Measurements from ENCODE around the gene UBXN10.
"Not testable (repeated sequence)": the region's sequence is repeated elsewhere in the genome, so short reads cannot be mapped to it uniquely, and the experiment has no call there.

The UBXN10 gene

DNA sequence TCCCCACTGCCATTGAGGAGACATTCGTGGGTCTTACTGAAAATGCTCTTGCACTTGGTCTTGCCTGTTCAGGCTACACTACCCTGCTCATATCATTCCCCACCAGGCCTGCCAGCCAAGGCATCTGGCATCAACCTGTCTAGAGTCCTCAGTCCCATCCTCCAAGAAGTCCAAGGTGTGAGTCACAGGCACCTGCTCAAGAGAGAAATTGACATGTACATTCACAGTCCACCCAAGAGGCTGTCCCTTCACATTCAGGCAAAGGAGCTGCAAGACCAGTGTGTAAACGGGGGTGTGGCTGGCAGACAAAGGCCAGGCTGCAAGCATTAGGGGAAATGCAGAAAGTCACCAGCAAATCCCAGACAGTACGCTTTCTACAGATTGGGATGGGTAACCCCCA, 13.5 kb downstream of the UBXN10 start:
- no peak for DNase-seq

DNA sequence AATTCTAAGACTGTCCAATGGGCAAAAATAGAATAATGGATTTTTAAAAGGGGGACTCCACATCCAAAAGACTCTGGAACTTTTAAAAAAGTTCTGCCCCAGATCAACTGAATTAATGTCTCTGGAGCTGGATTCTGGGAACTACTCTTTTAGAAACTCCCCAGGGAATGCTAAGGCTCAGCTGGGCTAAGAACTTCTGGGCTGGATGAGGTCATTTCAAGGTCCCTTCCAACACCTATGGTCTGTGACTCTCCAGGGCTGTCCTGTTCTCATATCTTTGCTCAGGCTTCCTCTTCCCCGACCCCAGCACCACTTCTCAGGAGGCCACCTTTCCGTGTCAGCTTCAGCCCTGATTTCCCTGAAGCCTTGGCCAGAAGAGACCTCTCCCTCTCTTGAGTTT, 13.9 kb downstream of the UBXN10 start:
- no peak for DNase-seq

DNA sequence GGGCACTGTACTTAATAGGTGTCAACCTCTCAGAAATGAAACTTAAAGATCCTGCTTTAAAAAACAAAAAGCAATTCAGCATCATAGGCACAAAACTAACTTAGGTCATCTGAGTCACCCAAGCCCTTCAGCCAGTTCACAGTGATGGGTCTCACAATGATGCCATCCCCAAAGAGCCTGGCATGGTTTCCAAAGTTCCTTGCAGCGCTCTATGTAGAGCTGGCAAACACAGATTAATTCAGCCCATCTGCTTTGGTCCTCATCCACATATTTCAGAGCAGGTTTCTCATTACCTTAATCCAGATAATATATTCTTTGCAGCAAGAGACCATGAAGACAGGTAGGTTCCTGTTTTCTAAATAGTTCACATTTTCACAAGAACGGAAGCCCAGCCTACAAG, 15.1 kb downstream of the UBXN10 start:
- no peak for DNase-seq

DNA sequence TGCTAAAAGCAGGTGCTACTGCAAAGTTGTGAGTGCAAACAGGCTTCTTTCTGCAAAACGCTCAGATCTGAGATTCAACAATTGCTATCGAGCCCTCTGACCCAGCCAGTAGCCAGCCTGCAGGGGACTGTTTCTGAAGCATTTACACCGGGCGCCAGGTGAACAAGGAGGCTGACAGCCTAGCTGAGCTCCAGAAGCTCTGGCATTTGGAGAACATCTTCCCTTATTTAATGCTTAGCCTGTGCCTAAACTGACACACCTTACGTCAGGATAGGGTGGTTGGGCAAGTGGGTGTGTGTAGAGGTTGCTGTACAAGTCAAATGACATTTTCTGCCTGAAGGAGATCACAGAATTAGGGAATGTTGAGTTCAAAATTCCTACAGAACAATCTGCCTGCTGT, 16.3 kb downstream of the UBXN10 start:
- DNase-seq, result no peak

DNA sequence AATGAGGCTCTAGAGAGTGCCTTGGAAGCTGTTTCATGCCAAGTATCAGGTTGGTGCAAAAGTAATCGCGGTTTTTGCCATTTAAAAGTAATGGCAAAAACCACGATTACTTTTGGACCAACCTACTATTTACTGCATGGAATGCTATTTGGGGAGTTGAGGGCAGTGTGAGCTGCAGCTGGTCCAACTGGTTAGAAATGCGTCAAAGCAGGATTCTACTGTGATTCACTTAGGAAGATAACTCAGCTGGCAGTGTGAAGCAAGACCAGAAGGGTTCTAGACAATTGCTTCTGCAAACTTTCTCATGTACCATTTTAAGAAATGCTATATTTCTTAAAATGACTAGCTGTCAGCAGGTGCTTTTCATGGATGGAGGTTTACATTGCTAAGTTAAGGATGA, 21.6 kb downstream of the UBXN10 start:
- no peak for DNase-seq

DNA sequence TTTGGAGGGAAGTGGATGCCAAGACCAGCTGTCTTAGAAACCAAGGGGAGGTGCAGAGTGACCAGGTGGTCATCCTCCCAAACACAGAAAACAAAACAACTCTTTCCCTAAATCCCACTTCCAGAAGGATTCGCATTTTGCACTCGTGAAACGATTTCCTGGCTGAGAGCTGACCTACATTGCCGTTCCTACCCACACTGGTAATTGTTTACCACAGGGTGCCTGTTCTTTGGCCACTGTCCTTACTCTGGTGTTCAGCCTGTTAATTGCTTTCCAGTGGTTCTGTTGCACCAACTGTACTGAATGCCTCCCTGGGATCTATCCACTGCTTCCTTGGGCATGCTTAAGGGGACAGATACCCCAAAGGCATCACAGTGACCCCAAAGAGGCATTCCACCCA, 23.6 kb downstream of the UBXN10 start:
- DNase-seq, result no peak

DNA sequence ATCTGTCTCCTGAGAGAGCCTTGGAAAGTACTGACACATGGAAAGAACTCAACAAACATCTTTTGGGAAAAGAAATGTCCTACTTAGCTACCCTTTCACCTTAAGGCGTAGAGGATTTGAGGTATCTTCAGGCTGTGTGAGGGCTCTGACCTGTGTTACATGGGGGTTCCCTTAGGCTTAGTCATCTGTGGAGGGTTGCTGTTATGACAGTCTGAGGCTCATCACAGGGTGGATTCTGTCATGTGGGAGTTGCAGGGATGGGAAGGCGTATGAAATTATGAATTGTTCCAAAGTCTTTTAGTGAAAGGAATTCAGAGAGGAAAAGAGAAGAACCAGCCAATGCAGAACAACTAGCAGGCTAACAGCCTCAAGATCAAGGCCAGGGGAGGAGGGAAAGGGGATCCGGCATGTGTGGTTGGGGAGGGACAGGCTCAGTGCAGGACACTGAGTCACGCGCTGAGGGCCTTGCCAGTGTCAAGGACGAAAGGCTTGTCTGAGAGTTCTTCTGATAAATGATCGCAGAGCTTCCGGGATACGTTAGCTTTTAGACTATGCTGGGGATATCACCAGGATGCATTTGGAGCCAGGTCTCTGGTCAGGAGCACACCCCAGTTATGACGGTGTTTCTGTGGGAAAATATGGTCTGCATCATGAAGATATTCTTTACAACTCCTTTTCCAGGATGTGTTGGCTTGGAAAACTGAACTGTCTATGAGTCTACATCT, 25.0 kb downstream of the UBXN10 start:
- DNase-seq, result no peak

DNA sequence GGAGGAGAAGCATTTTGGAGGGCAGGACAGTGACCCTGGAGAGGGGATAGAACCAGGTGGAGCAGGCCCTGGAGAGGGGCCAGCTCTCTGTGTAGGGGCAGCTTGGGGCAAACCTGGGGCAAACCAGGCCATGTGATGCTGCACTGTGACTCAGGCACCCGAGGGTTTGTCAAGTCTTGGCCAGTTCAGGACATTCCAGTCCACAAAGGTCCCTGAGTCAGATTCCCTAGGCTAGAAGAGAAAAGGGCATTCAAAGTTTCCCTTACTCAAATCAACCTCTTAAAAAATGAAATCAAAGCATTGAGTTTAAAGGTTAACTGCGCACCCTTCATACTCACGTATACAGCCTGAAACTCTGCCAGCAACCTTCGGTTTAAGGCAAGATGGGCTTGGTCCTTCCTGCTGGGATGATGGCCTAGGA, 25.6 kb downstream of the UBXN10 start:
- DNase-seq, result no peak

DNA sequence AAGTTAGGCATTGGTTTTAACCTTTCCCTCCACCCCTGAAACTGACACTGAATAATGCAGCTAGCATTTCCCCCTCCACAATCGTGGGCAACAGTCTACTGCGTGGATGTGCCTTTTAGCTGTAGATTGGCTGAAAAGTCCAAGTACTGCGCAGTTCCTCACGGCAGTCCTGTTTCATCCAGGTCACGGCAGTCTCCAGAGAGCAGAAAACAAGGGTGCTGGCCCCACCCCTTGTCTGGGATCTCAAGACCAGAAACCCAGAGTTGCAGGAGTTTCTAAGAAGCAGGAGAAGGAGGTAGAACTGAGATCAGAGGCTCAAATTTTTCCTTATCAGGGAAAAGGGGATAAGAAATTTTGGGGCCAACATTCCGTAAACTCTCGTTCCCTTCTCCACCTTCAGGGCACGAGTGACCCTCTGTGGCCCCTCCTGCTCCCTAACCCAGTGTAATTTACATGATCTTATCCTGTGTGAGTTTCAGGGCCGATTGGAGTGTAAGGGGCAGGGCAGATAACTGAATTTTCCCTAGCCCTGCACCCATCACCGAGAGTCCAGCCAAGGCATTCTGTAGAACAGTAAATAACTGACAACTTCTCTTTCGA, 26.3 kb downstream of the UBXN10 start:
- no peak for DNase-seq

DNA sequence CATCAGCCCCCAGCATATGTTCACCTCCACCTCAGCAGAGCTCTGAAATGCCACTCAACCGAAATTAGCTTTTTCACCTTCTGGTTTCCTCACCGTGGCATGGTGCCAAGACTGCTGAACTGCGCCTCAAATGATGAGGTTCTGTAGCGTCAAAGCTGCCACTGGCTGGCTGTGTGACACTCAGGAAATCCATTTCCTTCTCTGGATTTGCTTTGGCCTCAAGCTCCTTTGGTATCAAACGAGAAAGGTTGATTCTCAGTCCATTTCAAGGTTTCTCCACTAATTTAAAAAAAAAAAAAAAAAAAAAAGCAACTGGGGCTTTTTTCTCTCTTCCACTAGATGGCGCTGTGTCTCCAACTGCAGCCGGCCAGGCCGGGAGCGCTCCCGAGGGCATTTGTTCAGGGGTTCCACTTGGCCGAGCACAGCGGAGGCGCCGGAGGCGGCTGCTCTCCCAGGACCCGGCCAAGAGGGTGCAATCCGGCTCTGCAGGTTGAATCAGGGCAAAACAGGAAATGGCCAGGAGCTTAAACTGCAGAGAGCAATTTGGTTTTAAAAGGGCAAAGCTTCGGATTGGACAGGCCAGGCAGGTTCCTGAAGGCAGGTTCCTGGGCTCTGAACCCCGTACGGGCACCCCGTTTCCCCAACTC, 26.9 kb downstream of the UBXN10 start:
- peak in 38 of 56 donors; percentile 5 to 66 (median 33) for DNase-seq

DNA sequence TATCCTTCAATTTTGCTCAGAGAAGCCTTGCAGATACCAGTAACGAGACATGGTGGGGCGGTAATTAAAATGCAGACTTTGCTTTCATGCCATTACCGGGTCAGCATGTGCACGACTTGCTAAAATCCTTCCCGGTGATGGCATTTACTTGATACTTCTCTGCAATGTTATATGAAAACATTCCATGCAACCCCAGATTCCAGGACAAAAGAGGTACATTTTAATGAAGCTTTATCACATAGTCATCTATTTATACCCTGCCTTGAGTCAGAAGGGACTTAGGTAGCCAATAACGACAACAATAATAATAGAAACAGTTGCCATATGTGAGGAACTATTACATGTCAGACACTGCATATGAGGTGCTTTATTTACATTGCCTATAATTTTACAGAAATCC, 29.8 kb downstream of the UBXN10 start:
- no peak for DNase-seq

DNA sequence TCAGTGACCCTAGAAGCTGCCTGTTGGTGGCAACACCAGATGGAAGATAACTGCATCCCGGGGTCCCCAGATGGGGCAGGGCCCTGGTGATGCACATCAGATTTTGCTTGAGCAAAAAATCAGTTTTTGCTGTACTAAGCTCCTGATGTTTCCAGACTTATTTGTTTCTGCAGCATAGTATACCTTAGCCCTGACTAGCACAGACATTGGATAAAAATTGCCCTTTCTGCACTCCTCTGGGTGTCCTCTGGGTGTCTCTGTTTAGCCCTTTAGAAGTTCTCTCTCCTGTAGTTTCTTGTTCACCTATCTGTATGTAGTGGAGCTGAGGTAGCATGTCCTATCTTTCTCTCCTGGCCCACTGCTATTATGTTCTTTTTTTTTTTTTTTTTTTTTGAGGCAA, 30.7 kb downstream of the UBXN10 start:
- DNase-seq, result no peak

DNA sequence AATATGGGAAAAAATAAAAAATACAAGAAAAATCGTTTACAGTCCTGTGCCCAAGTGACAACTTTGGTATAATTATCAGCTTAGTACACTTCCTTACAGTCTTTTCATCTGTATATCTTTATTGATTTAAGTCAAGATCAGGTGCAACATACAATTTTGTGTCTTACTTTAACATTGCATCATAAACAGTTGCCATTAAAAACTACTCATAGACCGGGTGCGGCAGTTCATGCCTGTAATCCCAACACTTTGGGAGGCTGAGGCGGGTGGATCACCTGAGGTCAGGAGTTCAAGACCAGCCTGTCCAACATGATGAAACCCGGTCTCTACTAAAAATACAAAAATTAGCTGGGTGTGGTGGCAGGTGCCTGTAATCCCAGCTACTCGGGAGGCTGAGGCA, 33.2 kb downstream of the UBXN10 start:
- not testable (repeated sequence) for DNase-seq

DNA sequence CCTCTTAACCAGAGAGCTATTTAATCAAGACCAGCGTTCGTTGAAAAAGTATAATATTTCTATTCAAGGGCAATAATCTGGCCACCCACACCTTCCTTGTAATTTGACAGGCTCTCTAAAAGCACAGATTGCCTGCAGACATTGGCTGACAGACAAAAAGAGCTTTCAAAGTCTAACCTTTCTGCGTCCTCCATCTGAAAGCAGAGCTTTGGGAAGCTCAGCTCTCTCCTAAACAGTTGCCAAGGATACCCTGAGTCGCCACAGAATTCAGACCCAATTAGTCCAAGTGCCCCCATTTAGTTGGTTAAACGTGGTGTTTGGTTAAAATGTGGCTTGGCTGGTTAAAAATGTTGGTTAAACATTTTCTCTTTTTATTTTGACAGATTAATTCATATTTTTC, 34.1 kb downstream of the UBXN10 start:
- peak in 8 of 56 donors; percentile 3 to 31 (median 23) for DNase-seq

DNA sequence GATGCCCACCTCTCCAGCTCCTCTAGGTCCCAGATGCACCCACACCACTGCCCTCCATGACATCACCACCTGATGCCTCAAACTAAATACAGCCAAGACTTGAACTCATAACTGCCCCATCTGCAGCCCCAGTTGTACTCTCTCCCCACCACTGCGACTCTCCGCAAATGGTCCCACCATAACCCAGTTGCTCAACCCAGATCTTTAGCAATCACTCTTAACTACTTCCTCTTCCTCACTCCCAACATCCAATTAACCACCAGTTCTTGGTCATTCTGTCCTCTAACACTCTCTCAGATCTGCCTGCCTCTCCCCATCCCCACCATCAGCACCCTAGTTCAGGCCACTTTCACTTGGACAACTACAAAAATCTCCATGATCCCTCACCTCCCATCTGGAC, 37.2 kb downstream of the UBXN10 start:
- no peak for DNase-seq

DNA sequence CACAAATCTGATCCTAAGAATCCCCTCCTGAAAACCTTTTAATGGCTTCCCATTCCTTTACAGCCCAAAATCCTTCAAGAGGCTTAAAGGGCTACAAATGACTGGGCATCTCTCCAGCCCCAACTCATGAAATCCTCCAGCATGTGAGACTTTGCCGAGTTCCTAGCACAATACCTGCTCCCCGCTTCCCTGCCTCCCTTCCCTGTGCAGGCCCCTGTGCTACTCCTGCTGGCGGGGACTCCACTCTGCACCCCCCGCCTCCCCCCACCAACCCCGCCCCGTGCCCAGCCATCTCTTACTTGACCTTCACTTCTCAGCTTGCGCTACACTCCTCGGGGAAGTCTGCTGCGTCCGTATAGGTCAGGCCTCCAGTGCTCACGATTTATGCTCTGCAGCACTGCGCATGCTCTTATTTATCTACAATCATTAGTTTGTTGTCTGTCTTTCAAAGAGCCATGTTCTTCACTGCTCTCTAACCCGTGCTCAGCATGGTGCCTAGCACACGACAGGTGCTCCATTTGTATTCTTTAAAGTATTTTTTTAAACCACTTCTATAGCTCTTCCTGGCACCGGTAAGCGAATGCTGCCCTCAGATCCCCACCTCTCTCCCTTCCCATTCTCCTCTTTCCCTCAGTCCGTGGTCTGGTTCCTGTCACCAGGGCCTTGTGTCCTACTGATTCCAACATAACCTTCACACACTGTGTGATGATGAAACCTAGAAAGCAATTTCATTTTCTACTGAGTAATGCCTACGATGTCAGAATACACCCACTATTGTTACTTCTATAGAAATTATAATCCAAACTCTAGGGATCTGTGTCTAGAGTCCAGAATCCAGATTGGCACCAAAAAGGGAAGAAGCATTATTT, 37.9 kb downstream of the UBXN10 start:
- DNase-seq, result no peak

DNA sequence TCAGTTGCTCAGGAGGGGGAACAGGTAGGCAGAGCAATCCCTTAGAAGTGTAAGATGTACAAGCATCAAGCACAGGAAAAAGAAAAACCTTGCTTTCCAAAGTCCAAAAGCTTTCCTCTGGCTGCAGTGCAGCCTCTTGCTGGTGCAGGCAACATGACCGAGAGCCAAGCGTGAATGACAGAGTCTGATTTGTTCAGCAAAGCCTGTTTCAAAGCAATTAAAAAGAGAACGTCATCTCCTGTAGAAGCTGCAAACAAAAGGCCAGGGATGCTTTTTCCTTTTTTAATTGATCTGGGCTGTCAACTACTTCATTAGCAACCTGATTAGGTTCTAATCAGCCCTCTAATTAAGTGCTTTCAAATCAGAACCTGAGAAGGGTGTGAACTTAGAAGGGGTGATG, 38.6 kb downstream of the UBXN10 start:
- peak in 8 of 56 donors; percentile 5 to 44 (median 28) for DNase-seq

DNA sequence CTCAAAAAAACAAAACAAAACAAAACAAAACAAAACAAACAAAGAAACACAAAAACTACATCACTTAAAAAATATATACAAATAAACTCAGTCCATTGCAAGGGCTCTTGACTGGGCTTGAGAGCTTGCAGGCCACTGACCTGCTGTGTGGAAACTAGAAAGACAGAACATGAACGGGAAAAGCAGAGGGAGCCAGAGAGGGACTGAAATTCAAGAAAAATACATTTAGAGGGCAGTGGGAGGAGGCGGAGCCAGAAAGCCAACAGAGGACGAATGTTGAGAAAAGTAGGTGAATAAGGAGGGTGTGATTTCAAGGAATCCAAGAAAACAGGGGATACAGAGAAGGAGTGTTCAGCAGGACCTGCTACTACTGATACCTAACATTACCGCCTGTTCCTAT, 41.8 kb downstream of the UBXN10 start:
- DNase-seq, result peak in 1 of 56 donors; percentile 7

DNA sequence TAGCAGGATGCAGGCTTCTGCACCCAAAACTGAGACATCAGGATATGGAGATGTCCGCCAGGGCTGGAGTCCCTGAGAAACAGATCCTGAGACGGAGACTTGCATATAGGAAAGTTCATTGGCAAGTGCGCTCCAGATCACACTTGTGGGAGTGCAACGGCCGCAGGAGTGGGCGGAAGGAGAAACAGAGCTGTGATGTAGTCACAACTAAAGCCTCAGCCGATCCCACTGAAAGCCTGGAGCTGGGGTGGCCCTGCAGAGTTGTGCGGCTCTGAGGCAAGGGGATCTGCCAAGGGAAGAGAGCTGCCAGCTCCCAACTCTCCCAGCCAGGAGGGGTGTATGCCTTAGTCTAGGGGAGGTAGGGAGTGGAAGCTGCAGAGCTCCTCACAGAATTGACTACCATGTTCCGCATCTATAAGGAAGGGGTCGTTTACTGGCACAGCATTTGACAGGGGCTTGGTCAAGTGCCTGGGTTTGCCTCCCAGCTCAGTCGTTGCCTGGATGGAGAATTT, 42.5 kb downstream of the UBXN10 start:
- DNase-seq, result peak in 18 of 56 donors; percentile 9 to 48 (median 26)

DNA sequence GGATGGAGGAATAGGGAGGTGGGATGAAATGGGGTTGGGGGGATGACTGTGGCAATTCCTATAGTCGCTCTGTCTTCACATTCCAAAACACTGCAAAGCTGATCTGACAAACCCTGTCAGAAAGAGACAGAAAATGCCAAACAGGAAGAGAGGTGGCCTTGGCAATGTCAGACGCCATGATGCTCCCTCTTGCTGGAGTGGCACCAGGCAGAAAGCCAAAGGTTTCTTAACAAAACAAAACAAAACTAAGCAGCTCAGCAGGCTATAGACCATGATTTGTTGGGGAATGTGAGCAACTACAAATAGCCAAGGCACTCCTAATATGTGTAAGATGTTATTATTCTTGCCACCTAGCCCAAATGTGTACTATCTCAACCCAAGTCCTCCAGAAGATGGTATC, 43.3 kb downstream of the UBXN10 start:
- no peak for DNase-seq

DNA sequence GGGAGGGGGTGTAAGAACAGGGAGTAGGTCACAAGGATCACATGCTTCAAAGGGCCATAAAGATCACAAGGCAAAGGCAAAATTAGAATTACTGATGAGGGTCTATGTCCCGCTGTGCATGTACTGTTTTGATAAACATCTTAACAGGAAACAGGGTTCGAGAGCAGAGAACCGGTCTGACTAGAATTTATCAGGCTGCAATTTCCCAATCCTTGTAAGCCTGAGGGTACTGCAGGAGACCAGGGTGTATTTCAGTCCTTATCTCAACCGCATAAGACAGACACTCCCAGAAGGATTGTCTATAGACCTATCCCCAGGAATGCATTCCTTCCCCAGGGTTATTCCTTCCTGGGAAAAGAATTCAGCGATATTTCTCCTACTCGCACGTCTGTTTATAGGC, 46.7 kb downstream of the UBXN10 start:
- DNase-seq, result not testable (repeated sequence)

DNA sequence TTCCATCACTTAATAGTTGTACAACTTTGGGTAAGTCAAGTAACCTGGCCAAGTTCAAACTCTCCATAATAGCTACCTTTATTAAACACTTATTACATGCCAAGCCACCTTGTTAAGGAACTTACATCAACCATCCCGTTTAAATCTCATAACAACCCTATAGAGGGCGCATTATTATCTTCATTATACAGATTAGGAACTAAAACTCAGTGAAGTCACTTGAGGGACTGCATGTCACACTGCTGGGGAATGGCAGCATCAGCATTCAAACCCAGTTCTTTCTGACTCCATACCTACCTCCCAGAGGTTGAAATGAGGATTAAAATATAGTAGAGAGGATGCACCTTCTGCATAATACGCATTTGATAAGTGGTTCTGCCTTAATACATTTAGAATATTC, 47.5 kb downstream of the UBXN10 start:
- no peak for DNase-seq

All from amygdala (tissue), 56 donors.